NCI-H2227 (cell line): ENCODE data around the gene SLC20A1.

Source experiments
- DNase-seq: peaks from one replicate; lab custom pipeline; 2025; ENCODE audit not compliant: unreplicated experiment; lab: John Stamatoyannopoulos, UW

Gene SLC20A1

DNA sequence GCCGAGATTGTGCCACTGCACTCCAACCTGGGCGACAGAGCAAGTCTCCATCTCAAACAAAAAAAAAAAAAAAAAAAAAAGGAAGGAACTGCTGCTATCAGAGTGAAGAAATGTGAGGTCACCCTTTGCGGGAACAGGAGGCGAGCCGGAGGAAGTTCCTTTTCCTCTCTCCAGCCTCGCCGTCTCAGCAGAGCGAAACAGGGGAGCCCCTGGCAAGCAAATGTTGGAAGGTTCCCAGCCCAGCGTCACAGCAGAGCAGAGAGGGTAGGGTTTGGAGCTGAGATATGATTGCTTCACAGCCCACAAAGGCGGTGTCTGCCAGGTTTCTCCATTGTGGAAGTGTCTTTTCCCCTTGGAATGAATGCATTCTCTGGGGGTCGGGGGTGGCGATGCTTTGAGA is 28.5 kb downstream of the SLC20A1 start:
- DNase-seq = no peak

DNA sequence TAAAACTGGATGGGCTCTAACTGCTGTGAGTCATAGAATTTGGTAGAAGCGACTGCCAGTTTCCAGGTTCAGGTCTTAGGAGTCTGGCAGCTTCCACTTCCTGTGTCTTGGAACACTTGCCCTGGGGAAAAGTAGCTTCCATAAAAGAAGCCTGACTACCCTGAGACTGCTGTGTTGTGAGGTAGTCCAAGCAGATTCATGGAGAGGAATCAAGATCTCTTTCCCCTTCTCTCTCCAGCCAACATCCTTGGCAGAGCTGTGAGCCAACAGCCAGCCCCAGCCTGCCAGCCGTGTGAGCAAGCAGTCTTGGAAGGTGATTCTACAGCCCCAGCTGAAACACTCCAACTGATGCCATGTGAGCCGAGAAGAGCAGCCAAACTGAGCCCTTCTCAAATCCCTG is 33.7 kb downstream of the SLC20A1 start:
- no peak for DNase-seq

DNA sequence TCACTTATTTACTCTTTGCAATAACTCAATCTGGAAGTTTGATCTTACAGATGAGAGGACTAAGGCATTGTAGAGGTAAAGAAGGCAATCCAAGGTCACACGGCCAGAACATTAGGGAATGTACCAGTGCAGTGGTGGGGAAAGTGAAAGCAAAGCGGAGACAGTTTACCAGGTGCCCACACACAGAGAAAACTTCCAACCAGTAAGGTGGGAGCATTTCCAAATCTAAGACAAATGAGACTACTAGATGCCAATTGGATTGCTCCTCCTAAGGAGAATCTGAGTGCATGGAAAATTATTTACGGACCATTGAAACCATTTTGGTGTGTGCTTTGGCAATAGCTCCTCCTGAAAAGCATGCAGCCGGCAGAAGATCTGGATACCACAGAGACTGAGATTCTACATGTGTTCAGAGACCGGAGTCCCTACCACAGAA is 34.9 kb downstream of the SLC20A1 start:
- DNase-seq = no peak

DNA sequence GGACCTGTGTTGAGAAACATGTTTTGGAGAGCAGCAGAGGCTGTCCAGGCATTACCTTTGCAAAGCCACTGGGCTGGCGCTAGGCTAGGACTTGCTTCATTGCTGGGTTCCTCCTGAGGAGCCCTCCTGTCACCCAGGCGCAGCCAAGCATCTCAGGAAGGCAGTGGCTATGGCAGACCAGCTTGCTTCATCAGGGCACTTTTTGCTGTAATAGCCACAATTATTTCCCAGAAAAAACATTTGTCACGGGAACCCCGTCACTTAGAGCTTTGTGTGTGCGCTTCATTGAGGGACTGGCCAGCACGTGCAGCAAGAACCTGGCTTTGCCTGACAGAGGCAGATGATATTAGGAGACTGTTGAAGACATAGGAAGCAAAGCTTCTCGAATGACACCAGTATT is 36.4 kb downstream of the SLC20A1 start:
- DNase-seq = no peak

DNA sequence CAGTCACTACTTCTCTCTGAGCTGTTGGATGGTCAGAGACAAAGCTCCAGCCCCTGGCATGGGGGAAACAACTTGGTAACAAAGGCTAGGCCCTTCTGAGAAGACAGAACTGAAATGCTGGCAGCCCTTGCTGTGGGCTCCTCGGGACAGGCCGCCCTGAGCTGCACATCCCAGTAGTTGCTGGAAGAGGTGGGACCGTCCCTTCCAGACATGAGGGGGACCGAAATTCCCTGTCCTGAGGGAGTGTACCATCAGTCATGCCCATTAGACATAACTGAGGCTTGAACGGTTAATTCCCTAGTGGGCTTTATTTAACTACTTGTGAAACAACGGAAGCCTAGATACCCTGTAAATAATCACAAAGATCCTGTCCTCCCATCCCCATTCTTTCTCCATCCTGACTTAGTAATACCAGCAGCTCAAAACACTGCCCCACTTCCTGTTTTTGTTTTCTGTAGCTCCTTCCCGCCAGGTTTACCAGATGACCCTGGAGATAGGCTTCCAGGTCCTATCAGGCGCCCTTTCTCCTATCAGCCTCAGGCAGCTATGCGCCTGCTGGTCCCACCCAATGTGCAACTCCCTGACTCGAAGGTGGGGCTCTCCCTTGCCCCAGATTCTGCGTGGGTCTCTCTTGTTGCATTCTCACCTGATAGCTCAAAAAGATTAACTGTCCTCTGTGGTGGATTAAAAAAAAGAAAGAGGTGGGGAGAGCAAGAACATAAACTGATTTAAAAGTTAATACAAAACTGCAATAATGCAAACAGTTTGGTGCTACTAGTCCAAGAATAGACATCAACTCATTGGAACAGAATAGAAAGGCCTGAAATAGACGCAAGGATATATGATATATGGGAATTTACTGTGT is 38.0 kb downstream of the SLC20A1 start:
- no peak for DNase-seq

DNA sequence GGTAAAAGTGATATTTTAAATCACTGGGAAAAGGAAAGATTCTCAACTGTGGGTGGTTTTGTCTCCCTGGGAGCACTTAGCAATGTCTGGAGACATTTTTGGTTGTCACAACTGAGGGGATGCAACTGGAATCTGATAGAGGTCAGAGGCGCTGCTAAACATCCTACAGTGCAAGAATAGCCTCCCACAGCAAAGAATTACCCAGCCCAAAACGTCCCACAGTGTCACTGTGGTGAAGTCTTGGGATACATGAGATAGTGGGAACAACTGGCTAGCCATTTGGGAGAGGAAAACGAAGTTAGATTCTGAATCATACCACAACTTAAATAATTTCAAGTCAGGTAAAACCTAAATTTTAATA is 38.7 kb downstream of the SLC20A1 start:
- DNase-seq = no peak

DNA sequence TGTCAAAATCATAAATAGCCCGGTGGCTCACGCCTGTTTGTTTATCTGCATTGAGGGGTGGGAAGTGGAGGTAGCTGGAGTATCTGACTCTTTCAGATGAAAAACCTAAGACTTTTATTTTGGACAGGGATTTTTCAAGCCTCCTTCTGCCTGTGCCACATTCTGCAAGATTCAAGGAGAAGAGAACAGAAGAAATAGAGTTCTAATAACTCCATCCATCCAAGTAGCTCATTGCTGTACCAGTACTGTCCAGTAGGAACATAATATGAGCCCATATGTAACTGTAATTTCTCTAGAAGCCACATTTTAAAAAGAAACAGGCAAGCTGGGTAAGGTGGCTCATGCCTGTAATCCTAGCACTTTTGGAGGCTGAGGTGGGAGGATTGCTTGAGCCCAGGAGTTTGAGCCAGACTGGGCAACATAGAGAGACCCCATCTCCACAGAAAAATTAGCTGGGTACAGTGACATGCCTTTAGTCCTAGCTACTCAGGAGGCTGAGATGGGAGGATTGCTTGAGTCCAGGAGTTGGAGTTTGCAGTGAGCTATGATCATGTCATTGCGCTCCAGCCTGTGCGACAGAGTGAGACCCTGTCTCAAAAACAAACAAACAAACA is 39.6 kb downstream of the SLC20A1 start:
- no peak for DNase-seq

DNA sequence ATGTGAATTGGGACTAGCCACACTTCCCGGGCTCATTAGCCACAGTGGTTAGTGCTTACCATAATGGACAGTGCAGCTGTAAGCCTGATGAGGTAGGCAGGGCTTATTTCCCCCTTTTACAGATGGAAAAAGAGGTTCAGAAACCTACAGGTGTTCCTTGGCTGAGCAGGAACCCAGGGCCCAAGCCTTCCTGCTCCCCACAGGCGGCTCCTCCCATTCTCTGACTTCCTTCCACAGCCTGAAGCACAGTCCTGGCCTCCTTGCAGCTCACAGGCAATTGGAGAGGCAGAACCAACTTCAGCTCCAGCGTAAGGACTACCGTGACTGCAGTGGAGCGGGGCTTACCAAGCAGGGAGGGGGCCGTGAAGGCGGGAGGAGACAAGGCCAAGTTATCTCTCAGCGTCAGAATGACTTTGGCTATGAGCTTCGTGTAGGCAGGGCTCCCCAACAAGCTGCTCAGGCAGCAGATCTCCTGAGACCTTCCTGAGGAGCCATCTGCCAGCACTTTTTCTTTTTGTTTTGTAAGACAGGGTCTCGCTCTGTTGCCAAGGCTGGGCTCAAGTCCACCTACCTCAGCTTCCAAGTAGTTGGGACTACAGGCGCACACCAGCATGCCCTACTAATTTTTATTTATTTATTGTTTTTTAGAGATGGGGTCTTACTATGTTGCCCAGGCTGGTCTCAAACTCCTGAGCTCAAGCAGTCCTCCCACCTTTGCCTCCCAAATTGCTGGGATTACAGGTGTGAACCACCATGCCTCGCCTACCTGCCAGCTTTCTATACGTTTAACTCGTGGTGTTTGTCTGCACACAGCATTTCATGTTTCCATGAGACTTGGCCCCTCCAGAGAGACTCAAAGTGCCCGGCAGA is 40.8 kb downstream of the SLC20A1 start:
- no peak for DNase-seq

DNA sequence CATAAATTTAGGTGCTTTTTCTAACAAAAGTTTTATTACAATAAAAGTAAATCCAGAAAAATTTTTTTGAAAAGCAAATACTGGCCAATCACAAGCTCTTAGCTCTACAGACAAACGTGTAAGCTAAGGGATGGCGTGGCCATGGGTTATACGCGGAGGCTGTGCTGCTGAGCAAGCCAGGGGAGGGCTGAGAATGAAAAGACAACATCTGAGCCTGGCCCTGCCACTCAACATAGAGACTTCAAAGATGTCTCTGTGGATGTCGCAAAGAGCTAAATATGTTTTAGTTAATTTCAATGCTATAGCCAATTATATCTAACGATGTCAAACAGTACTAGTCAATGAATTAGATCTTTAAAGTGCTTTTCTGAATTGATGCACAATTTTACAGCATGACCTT is 41.8 kb downstream of the SLC20A1 start:
- no peak for DNase-seq

DNA sequence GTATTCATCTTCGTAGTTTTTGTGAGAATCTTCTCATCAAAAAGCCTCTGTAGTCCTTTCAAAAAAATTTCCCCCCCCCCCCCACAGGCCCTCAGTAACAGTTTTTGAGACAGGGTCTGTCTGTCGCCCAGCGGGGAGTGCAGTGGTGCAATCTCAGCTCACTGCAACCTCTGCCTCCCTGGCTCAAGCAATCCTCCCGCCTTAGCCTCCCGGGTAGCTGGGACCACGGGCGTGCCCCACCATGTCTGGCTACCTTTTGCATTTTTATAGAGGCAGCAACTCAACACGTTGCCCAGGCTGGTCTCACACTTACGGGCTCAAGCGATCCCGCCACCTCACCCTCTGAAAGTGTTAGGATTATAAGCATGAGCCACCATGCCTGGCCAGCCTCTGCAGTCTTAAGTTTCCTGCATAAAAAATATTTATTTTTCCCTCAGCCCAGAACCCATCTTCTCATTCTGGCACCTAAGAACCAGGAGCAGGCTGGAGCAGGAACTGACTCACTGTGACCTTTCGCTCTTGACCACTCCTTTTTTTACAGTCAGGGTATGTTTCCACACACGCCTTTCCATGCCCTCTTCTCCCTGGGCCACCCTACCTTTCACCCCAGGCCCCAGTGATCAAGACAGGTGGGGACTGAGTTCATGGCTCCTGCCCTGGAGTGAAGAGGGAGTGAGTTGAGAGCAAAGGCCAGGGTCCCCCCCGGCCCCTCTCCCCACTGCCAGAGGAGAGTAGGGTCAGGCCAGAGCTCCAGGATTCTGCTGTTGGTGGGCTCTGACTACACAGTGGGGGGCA is 42.5 kb downstream of the SLC20A1 start:
- no peak for DNase-seq

DNA sequence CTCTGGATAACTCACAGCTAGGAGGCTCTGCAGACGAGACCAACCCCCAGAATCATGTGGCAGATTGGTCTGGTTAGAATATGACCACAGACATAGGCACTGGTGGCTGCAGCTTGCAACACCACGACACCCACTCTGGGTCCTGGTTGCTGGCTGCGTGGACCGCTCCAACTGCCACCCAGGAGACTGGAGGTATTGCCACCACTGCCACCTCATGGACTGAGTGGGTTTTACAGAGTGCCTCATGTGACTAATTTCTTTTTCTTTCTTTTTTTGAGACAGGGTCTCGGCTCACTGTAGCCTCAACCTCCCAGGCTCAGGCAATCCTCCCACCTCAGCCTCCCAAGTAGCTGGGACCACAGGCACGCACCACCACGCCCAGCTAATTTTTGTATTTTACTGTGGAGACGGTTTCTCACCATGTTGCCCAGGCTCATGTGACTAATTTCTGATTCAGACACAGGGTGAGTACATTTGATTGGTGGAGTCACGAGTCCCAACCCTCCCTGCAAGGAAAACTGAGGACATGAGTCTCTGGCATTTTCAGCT is 45.2 kb downstream of the SLC20A1 start:
- peak; percentile 35 for DNase-seq

DNA sequence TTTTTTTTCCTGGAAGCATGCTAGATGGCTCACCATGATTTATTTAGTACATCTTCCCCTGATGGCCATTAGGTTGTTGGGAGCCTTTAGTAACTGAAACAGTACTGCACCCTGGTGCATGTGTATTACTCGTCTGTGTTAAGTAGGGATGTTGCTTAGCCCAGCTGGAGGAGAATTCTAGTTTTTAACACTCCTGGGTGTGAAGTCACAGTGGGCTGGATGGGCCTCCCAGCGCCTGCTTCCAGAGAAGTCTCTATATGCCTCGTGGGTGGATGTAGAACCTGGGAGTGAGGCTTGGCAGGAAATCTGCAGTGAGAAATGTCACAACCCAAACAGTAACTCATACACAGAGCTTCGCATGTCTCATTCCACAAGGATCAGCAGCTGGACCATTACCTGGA is 46.1 kb downstream of the SLC20A1 start:
- no peak for DNase-seq

DNA sequence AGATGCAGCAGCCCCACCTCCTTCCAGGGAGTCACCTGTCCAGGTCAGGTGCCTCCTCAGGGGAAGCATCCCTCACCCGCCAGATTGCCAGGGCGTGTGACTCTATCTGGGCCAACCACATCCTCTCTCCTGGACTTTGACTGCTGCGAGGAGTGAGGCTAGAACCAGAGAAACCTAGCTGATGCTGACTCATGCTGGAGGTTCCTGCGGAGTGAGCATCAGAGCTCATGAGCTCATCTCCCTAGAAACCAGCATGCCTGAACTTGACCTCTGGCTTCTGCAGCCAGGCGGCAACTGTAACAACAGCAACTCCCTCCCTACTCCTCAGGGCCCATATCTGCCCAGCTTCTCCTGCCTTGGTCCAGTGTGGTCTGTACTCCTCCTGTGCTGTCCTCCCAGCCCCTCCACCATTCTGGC is 46.8 kb downstream of the SLC20A1 start:
- DNase-seq = peak; percentile 40

DNA sequence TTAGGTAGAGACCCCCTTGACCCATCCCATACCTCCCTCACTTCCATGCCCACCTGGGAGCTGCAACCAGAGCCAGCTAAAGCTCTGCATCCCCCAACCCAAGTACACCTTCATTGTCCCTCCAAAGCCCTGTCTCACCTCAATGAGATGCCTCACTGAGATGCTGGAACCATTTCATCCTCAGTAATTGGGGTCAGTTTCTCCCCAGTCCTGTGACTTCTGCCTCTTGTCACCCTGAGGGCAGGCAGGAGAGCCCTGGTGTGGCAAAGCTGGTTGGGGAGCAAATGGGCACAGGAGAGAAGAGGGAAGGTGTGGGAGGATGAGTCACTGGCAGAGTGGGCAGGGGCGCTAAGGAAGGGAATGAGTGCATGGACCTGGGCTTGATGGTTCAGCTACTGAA is 47.2 kb downstream of the SLC20A1 start:
- DNase-seq = no peak

DNA sequence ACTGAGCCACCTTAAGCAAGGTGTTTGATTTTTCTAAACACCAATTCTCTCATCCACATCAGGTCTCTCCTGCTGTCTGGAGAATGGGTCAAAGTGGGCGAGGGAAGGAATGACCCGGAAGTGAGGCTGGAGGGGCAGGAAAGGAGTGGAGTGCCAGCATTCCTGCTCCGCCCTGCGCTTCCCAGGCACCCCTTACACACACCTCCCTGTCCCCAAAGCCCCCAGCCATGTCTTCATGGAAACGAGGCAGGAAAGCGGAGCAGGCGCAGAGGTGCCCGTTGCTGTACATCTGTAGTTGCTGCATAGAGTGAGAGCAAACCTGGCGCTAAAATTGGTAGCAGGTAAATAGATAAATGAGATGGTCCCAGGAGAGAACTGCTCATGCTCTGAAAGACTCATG is 47.9 kb downstream of the SLC20A1 start:
- no peak for DNase-seq

DNA sequence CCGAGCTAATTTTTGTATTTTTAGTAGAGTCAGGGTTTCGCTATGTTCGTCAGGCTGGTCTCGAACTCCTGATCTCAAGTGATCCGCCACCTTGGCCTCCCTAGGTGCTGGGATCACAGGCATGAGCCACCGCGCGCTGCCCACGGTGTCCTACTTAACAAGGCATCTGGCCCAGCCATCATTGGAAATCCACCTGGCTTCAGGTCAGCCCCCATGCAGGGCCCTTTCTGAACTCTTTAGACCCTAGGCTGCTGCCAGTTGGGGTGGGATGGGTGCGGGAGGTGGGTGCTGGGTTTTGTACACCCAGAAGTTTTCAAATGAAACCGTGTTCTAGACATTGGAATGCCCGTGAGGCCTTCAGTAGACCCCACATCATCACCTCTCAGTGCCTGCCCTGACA is 48.4 kb downstream of the SLC20A1 start:
- no peak for DNase-seq

DNA sequence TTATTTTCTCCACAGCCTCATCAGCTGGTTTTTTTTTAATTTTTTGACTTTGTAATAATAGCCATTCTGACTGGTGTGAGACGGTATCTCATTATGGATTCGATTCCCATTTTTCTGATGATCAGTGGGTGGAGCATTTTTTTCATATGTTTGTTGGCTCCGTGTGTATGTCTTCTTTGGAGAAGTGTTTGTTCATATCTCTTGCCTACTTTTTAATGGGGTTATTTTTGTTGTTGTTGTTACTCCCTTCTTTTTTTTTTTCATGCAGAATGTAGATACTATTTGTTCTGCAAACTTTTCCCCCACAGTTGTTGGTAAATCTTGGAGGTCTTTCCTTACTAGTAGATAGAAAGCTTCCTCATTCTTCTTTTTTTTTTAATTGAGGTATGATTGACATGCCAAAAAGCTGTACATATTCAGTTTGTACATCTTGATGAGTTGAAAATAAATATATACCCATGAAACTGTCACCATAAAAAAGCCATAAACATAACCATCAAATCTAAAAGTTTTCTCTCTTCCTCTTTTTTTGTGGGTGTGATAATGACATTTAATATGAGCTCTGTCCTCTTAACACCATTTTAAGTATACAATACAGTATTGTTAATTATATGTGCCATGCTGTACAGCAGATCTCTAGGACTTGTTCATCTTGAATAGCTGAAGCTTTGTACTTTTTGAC is 53.2 kb downstream of the SLC20A1 start:
- DNase-seq = no peak

DNA sequence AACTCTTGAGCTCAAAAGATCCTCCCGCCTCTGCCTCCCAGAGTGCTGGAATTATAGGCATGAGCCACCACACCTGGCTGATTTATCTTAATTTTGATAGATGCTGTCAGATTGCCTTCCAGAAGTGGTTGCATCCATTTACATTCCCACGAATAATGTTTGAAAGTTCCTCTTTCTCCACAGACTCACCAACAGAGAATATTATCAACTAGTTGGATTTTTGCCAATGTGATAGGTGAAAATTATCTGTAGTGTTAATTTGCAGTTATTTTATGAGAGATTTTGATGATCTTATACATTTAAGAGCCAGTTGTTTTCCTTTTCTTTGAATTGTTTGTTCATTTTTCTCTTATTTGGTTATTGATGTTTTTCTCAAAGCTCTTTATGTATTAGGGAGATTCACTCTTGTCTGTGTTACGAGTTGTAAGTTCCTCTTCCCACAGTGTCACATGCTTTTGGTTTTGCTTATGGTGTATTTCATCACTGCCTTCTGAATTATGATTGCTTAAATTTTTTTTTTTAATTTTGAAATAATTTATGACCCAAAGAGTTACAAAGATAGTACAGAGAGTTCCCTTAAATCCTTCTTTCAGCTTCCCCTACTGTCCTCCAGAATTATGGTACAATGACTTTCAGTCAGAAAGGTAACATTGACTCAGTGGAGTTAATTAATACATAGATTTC is 54.4 kb downstream of the SLC20A1 start:
- DNase-seq = no peak

DNA sequence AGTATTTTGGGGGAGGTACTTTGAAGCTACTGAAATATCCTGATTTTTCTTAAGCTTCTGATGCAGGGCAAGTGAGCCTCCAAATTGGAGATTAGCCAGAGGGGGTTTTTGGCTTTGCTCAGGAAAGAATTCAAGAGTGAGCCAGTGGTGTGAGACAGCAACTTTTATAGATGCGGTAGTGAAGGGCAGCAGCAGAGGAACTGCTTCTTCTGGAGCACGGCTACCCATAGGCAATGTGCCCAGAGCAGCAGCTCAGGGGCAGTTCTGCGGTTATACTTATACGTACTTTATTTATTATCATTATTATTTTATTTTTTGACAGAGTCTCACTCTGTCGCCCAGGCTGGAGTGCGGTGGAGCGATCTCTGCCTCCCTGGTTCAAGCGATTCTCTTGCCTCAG is 55.3 kb downstream of the SLC20A1 start:
- DNase-seq = no peak

DNA sequence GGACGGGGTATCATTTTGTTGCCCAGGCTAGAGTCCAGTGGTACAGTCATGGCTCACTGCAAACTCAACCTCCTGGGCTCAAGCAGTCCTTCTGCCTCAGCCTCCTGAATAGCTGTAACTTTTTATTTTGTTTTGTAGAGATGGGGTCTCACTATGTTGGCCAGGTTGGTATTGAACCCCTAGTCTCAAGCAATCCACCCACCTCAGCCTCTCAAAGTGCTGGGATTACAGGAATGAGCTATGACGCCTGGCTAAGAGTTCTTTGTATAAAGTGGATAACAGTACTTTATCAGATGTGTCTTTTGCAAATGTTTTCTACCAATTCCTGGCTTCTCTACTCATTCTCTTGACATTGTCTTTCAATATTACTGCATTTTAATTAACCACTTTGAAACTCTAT is 57.9 kb downstream of the SLC20A1 start:
- DNase-seq = no peak
